GM18870 (cell line): ENCODE measurements around the gene TBXT.

Experiments
- ATAC-seq: cut with Tn5 transposase; IDR thresholded peaks from one replicate; pipeline ENCODE4 v1.9.1; 2021; ENCODE audit warnings: moderate library complexity; ENCODE audit not compliant: unreplicated experiment

Gene TBXT

DNA sequence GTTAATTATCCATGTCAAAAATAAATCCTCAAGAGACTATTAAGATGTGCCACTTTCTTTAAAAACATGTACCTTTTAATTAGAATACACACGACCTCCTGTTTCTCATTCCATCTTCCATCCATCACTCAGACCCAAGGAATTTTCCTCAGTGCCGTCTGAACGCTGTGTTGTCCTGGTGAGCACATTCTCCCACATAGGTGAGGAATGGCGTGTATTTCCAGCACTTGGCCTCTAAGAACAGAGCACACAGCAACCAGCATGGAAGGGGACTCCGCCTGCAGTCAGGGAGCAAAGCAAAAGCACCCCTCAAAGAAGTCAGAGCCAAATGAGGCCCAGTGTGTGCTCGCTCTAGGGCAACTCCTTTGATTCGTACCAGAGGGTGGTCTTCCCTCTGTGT is 45.9 kb downstream of the TBXT start:
- no peak for ATAC-seq

GRCh38 chr6:166119116-166119911 is 48.3 kb downstream of the TBXT start:
- no peak for ATAC-seq

DNA sequence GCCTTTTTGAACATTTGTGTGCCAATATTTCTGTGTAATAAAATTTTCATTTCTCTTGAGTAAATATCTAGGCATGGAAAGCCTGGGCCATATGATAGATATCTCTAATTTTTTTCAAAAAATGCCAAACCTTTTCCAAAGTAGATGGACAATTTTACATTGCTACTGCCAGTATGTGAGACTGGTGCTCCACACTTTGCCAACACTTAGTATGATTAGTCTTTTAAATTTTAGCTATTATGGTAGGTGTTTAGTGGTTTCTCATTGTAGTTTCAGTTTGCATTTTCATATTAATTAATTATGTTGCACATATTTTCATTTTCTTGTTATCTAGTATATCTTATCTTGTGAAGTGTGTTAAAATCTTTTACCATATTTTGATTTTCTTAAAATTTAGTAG is 52.0 kb downstream of the TBXT start:
- no peak for ATAC-seq

DNA sequence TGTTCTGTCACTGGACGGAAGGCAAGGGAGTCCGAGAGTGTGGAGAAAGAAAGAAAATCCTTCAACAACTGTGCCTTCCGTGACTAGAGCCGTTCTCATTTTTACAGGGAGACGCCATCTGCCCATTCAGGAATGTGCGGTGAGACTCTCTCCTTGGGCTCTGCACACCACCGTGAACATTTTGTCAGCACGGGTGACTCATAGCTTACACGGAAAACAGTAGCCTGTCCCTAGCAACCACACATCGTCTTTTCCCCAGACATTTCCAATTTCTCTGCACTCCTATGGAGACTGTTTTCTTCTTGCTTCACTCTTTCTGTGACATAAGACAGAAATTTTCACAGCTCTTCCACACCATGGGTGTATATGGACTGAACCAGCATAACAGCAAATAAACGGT is 55.1 kb downstream of the TBXT start:
- no peak for ATAC-seq

DNA sequence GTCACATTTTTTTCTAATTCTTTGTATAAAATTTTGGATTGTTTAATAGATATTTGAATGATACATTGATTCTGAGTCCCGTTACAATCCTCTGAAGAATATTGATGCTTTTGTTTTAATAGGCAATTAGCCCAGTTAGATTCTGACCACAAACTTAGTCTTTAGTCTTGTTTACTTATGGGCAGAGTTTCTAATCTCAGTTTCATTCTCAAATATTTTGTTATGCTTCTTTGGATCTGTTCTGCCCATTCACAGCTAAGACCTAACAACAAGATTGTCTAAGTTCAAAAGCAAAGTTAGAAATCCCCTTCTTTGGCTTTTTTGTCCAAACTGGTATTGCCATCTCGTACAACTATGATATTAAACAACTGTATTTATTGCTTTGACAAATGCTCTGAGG is 58.0 kb downstream of the TBXT start:
- ATAC-seq = peak; percentile 61
